ENCODE results near the gene RTP5.
"Not testable (repeated sequence)": the region's sequence is repeated elsewhere in the genome, so short reads cannot be mapped to it uniquely, and the experiment has no call there.

RTP5 gene

GRCh38 chr2:241871538-241872312 is 2.2 kb downstream of the RTP5 start:
- no peak for DNase-seq

DNA sequence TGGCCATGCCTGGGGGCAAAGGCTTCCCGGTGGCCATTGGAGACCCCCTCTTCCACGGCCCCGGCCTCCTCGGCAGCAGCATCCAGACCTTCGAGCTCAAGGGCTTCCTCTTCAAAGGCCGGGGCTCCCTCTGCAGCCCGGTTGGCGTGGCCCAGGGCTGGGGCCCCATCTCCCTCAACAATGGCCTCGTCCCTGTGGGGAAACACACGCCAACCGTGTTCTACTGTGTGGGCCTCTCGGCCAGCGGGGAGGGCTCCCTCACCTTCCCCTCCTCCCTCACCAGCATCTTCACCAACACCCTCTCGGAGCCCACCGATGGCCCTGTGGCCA is 2.7 kb downstream of the RTP5 start:
- no peak for DNase-seq

DNA sequence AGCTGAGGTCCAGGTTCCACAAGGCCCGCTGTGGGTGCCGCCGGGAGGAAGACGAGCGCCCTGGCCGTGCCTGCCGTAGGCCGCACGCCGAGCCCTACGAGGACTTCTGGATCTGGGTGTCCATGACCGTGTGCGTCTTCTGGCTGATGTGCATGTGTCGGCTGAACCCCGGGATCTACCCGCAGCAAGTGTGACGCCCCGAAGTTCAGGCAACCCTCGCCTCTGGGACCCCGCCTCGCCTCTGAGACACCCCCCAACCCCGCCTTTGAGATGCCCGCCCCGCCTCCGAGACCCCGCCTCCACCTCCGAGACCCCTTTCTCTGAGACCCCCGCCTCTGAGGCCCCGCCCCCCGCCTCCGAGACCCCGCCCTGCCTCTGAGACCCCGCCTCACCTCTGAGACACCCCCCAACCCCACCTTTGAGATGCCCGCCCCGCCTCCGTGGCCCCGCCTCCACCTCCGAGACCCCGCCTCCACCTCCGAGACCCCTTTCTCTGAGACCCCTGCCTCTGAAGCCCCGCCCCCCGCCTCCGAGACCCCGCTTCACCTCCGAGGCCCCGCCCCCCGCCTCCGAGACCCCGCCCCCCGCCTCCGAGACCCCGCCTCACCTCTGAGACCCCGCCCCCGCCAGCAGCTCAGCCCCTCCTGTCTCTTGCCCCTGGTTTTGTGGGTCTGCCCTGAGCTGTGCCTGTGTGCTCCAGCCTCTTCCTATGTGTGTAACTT is 3.7 kb downstream of the RTP5 start:
- DNase-seq, result no peak

DNA sequence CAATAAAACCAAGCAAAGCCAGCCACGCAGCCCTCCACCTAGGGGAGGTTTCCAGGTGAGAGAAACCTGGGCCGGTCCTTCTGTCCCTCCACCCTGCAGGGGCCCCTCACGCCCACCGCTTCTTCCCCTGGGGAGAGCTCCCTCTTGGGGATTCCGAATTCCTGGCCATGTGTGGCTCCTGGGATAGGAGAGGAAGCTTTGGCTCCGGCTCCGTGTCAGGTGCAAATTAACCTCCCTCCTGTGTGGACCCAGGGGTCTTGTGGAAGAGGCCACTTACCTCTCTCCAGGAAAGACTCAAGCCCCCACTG is 4.2 kb downstream of the RTP5 start:
- DNase-seq, result no peak

- no peak for DNase-seq
Observed at GRCh38 chr2:241874277-241874925, 4.9 kb downstream of the RTP5 start.

GRCh38 chr2:241875754-241876527 is 6.4 kb downstream of the RTP5 start:
- not testable (repeated sequence) for DNase-seq

GRCh38 chr2:241876528-241877196 is 7.1 kb downstream of the RTP5 start:
- no peak for DNase-seq

GRCh38 chr2:241877197-241877685 is 7.7 kb downstream of the RTP5 start:
- no peak for DNase-seq

DNA sequence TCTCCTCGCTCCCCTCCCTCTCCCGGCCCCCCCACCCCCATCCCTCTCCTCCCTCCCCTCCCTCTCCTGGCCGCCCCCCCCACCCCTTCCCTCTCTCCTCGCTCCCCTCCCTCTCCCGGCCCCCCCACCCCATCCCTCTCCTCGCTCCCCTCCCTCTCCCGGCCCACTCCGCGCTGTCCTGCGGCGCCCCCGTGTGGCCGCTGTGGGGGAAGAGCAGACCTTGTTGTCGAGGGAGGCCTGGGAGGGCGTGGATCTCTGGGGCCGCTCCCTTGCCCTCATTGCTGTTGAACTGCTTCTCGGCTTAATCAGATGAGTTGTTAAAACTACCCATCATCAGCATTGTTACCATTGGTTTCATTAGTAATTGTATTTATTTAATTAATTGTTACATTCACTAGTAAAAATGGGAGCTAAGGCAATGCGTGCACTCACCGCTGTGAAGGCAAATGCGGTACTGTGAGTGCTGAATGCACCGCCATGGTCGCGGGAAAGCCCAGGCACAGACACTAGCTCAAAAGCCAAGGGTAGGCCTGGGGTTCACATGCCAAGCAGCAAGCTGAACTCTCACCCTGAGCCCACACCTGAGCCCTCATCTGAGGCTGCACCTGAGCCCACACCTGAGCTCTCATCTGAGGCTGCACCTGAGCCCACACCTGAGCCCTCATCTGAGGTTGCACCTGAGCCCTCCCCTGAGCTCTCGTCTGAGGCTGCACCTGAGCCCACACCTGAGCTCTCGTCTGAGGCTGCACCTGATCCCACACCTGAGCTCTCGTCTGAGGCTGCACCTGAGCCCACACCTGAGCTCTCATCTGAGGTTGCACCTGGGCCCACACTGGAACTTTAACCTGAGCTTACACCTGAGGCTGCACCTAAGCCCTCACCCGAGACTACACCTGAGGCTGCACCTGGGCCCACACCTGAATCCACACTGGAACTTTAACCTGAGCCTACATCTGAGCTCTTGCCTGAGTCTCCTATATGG is 8.8 kb downstream of the RTP5 start:
- DNase-seq, result no peak

DNA sequence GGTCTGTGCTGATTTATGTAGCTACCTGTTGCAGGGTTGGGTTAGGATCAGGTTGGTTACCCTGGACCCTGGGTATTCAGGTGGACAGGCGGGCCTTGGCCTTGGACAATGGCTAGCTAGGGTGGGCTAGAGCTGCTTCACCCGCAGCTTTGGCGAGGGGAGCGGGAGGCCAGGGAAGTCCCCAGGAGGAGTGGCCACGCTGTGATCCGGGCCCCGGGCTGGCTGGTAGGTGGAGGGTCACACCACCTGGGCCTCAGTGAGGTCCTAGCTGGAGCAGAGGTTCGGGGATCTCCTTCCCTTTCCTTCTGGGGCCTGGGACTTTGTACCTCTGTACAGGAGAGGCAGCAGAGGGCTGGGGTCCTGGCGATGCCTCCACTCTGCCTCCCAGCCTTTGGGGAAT is 9.8 kb downstream of the RTP5 start:
- DNase-seq, result no peak

- no peak for DNase-seq
Observed at GRCh38 chr2:241880311-241881073, 11.0 kb downstream of the RTP5 start.

GRCh38 chr2:241882091-241882625 is 12.6 kb downstream of the RTP5 start:
- no peak for DNase-seq

DNA sequence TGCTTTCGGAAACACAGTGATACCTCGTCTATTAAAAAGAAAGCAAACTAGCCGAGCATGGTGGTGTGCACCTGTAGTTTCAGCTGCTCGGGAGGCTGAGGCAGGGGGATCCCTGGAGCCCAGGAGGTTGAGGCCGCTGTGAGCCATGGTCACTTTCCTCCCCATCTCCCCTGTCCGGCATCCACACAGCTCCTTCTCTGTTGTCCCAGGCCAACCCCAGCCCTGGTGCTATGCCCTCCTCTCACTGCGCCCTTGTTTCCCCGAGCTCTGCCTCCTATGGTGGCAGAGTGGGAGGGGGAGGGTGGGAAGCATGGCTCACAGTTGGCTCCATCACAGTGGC is 15.4 kb downstream of the RTP5 start:
- DNase-seq, result no peak

DNA sequence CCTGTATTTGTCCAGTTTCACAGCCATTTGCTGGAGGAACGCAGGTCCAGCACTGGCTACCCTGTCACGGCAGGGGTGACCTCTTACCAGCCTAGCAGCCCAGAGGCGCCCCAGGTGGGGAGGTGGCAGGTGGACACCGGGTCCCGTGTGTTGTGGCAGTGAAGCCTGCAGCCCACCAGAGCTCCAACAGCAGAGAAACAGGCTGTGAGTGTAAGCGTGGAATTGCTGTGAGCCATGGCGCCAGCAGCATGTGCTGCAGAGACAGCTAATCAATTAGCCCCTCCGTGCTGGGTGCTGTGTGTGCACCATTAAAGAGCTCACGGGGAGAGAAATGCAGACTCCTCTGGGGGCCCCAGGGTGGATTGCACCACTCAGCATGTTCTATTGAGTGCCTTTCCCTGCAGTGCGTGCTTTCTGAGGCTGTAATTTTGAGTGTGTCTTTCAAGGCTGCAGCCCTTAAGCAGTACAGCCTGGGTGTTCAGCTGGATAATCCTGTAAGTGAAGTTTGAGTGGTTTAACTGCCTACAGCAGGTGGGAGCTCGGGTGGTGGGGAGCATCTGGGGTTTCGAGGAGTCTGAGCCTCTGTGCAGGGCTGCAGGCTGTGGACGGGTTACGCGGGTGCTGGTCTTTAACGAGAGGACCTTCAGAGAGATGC is 15.9 kb downstream of the RTP5 start:
- DNase-seq, result no peak

DNA sequence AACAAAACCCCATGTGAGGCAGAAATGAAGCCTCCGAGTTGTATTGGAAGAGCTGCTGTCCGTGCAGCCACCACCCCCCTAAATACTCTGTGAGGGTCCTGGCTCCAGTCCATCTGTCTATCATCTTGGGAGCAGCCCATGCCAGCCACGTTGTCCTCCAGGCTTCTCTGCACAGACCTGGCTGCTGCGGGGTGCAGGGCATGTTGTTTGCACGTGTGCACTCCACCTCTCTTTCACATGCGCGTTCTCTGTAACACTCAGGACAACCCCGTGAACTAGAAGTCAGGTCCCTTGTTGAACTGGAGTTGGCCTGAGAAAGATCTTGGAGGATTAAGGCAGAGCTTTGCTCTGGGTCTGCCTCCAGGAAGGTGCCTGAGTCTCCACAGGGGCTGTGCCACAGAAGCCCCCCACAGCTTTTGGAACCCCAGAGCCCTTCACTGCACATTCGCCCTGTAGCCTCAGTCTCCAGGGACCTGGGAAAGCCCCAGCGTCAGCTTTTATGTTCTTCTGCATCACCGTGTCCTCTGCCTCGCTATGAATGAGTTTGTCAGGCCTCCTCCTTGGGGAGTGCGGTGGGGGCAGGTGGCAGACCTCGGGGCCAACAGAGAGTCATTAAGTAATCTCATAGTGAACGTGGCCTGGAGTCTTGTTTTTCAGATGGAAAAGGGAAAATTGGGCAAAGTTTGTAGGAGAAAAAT is 16.6 kb downstream of the RTP5 start:
- DNase-seq, result no peak

- DNase-seq, result no peak
Observed at GRCh38 chr2:241886840-241887447, 17.4 kb downstream of the RTP5 start.

- no peak for DNase-seq
Observed at GRCh38 chr2:241887806-241888522, 18.4 kb downstream of the RTP5 start.

GRCh38 chr2:241888641-241889040 is 19.1 kb downstream of the RTP5 start:
- no peak for DNase-seq
